Measurements from ENCODE around the gene TMEM178B.

DNA sequence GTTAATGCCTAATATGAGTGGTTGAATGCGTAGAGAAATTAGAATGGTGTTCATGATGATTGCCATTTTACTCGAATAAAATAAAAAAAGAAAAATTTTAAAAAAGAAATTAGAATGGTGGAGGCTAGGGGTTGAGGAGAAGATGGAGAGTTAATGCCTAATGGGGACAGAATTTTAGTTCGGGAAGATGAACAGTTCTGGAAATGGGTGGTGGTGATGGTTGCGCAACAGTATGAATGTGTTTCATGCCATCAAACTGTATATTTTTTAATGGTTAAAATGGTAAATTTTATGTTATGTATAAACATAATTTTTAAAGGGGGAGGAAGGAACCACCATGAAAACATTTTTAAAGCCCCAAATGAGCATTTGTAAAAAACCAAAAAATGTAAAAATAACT lies 337.3 kb downstream of the TMEM178B start:
- TF ChIP-seq CTCF (IDR thresholded peaks at IDR 0.05 in 4 of 5, conservative IDR thresholded peaks at IDR 0.05 in 1 of 5), result no peak
- TF ChIP-seq POLR2A (IDR thresholded peaks at IDR 0.05), result no peak
